Measurements from ENCODE around the gene NUDT8. TPM values are rescaled to one million over a fixed set of nuclear protein-coding genes. Genes with fewer than 3 reads are reported as not detected.

NUDT8 gene
- total and polyA plus RNA-seq, 2 experiments from 2014 or later: 5.0 to 15.1 TPM

- Mint-ChIP-seq H3K36me3 (ENCODE audit: low read depth) (peaks cover 10% of the 10 kb centered on the region), H3K27ac (peak overlapping the region; percentile 86)
- no peak overlapping the region for H3K27ac ChIP-seq (ENCODE audit: low read depth)
These were observed 1.2 kb upstream of the NUDT8 start for GRCh38 chr11:67630943-67631331.

More at GRCh38 chr11:67630943-67631331, 1.2 kb upstream of the NUDT8 start:
- H2AFZ ChIP-seq: peak overlapping the region; percentile 83
- H3K36me3 ChIP-seq (ENCODE audit: insufficient read depth): no peaks in the 10 kb centered on the region
- H3F3A ChIP-seq (replicated peaks; ENCODE audit: low read depth): peaks cover 5% of the 10 kb centered on the region; the same call in 1 of the 2 replicates
- no peaks in the 10 kb centered on the region for H4K20me1 ChIP-seq (replicated peaks; ENCODE audit: insufficient read depth)
- peaks cover 20% of the 10 kb centered on the region; the same call in 2 of the 3 replicates for H3K4me1 Mint-ChIP-seq
- DNase-seq (ENCODE audit: low spot score) (no peak), ATAC-seq (no peak)
- peak overlapping the region; percentile 87 for H3K4me2 ChIP-seq
- H3K4me3 ChIP-seq: peak overlapping the region; percentile 83
- peak overlapping the region; percentile 78 for H3K4me3 Mint-ChIP-seq
- no peaks in the 10 kb centered on the region for H3K9me2 ChIP-seq (ENCODE audit: insufficient read depth)
- no peaks in the 10 kb centered on the region; the same call in 1 of the 3 replicates for H3K9me3 Mint-ChIP-seq
- H3K27me3 ChIP-seq (ENCODE audit: insufficient read depth): no peaks in the 10 kb centered on the region
- H3K79me2 ChIP-seq (replicated peaks; ENCODE audit: insufficient read depth): no peaks in the 10 kb centered on the region
- TF ChIP-seq CTCF (conservative IDR thresholded peaks at IDR 0.05; ENCODE audit: low read depth in 2 of 2): no peak
- TF ChIP-seq REST (IDR thresholded peaks at IDR 0.05; ENCODE audit: unreplicated experiment): no peak
- no peak for TF ChIP-seq CREB1 (CRISPR knock-in tag; IDR thresholded peaks at IDR 0.05; ENCODE audit: low read depth)
- no peak for TF ChIP-seq STAT1 (IDR thresholded peaks at IDR 0.05; ENCODE audit: unreplicated experiment)
- no peak for TF ChIP-seq JUNB (IDR thresholded peaks at IDR 0.05; ENCODE audit: unreplicated experiment)
- no peak for TF ChIP-seq POLR2AphosphoS5 (IDR thresholded peaks at IDR 0.05; ENCODE audit: low read depth)
- no peak for TF ChIP-seq ZNF331 (CRISPR knock-in tag; IDR thresholded peaks at IDR 0.05; ENCODE audit: low read depth)
- TF ChIP-seq ZNF114 (CRISPR knock-in tag; IDR thresholded peaks at IDR 0.05): no peak
- TF ChIP-seq EZH2phosphoT487 (IDR thresholded peaks at IDR 0.05; ENCODE audit: unreplicated experiment): no peak
- no peak for TF ChIP-seq ETS1 (IDR thresholded peaks at IDR 0.05)
- no peak for TF ChIP-seq NANOG (IDR thresholded peaks at IDR 0.05; ENCODE audit: borderline replicate concordance)
- TF ChIP-seq ZNF462 (CRISPR knock-in tag; IDR thresholded peaks at IDR 0.05): no peak
- no peak for TF ChIP-seq EZH2 (IDR thresholded peaks at IDR 0.05; ENCODE audit: low read depth, unreplicated experiment)
- H3K4me1 ChIP-seq (ENCODE audit: insufficient read depth): peaks cover 10% of the 10 kb centered on the region; the same call in 1 of the 2 replicates
- peaks cover 30% of the 10 kb centered on the region for H3K27me3 Mint-ChIP-seq (ENCODE audit: insufficient read depth, low read depth, poor library complexity)

Data from GM23338 (cell line).